ENCODE measurements around the gene HOGA1. TPM values are rescaled to one million over a fixed set of nuclear protein-coding genes. Genes with fewer than 3 reads are reported as not detected.
"Not testable (repeated sequence)": the region's sequence is repeated elsewhere in the genome, so short reads cannot be mapped to it uniquely, and the experiment has no call there.

HOGA1 gene
- total RNA-seq, 2 experiments from 2014 or later = not detected

- no peaks in the 10 kb centered on the region for H3K9me3 Mint-ChIP-seq (ENCODE audit: low read depth)
- POLR2A ChIA-PET = interaction anchor here (0.7 kb wide), 1 partner anchor 221 kb away, joined by 5 read pairs; no protein-coding TSS in a partner anchor
- no peaks in the 10 kb centered on the region for H3K36me3 Mint-ChIP-seq (ENCODE audit: low read depth)
- ATAC-seq (no peak), DNase-seq (no peak)
- CTCF ChIA-PET = interaction anchor here (0.8 to 2.3 kb wide), 6 partner anchors 7 to 146 kb away, joined by 3 to 14 read pairs (median 3); partner anchors contain the start of gene RRP12
- H3K27ac Mint-ChIP-seq = no peak overlapping the region
- no peak overlapping the region for H3K4me3 Mint-ChIP-seq
- peaks cover 22% of the 10 kb centered on the region for H3K4me1 Mint-ChIP-seq
- intact Hi-C loops (cut with DNase I, micrococcal nuclease) = no loop called here
- H3K27me3 Mint-ChIP-seq = no peaks in the 10 kb centered on the region
Measured at GRCh38 chr10:97546456-97547270, 37.5 kb upstream of the HOGA1 start.

DNA sequence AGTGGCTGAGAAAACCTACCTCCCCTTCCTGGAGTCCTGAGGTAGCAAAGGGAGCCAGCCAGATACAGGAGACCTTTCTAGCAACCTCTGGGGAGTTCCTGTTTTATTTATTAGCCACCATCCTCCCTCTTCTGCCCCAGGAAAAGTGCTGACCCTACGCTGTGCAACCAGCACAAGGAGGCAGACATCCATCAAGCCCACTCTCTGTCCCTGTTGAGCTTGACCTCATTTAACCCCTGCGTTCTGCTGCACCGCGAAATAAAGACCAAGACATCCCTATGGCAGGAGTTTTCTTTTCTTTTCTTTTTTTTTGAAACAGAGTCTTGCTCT, 37.0 kb upstream of the HOGA1 start:
- no peak for ATAC-seq
- Mint-ChIP-seq H3K4me1 (peaks cover 16% of the 10 kb centered on the region), H3K9me3 (ENCODE audit: low read depth) (no peaks in the 10 kb centered on the region), H3K36me3 (ENCODE audit: low read depth) (no peaks in the 10 kb centered on the region), H3K4me3 (no peak overlapping the region), H3K27me3 (no peaks in the 10 kb centered on the region), H3K27ac (no peak overlapping the region)
- ChIA-PET CTCF (interaction anchor here (0.8 to 2.3 kb wide), 3 partner anchors 10 to 13 kb away, joined by 3 to 14 read pairs (median 3); no protein-coding TSS in a partner anchor), POLR2A (no interaction called here)
- no peak for DNase-seq
- intact Hi-C loops (cut with DNase I, micrococcal nuclease) = no loop called here

DNA sequence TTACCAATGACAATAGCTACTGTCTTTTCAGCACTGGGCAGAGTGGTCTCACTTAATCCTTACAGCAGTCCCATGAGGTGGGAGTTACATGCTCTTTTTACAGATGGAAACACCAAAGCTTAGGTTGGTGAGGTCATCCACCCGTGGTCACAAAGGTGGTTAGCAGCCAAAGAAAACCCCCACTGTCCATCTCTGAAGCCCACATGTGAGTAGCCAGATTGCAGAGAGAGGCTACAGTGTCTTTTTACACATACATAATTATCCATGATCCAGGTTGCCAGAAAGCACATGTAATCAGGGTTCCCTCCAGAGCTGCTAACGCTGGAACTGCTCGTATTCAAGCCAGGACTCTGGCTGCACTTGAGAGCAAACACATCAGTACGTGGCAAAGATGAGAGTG, 36.2 kb upstream of the HOGA1 start:
- CTCF ChIA-PET = interaction anchor here (0.6 kb wide), 1 partner anchor 790 kb away, joined by 4 read pairs; no protein-coding TSS in a partner anchor
- no peak for ATAC-seq
- Mint-ChIP-seq H3K4me3 (no peak overlapping the region), H3K27me3 (no peaks in the 10 kb centered on the region), H3K4me1 (peaks cover 9% of the 10 kb centered on the region), H3K36me3 (ENCODE audit: low read depth) (no peaks in the 10 kb centered on the region), H3K27ac (no peak overlapping the region), H3K9me3 (ENCODE audit: low read depth) (no peaks in the 10 kb centered on the region)
- intact Hi-C loops (cut with DNase I, micrococcal nuclease) = no loop called here
- POLR2A ChIA-PET = no interaction called here
- no peak for DNase-seq

DNA sequence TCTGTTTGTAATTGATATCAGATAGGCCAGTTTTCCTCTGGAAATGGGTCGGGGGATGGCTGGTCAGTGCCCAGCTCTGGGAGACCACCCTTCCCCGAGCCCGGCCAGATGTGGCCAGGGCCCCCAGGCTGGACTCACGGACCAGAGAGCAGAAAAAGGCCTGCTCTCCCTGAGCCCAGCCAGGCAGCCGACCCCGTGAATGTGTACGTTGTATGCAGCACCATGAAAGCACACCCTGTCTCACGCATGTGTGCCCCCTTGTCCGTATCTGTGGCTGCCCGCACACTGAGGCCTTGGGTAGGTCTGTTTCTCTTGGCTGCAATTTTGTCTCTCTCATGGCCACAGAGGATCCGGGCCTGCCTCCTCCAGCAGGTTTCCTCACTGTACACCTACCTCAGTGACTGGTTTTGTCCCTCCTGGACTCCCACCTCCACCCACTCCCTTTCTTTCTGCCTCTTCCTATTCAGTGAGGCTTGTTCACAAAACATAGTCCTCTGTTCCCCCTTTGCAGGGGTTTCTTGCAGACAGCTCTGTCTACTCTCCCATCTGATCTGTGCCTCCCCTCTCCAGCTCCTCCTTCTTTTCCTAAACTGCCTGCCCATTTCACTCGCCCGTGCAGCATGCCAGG, 35.2 kb upstream of the HOGA1 start:
- Mint-ChIP-seq H3K27me3 (no peaks in the 10 kb centered on the region), H3K9me3 (ENCODE audit: low read depth) (no peaks in the 10 kb centered on the region), H3K4me1 (no peaks in the 10 kb centered on the region), H3K4me3 (no peak overlapping the region), H3K36me3 (ENCODE audit: low read depth) (no peaks in the 10 kb centered on the region), H3K27ac (no peak overlapping the region)
- CTCF ChIA-PET = interaction anchor here (0.7 to 1.6 kb wide), 4 partner anchors 23 to 88 kb away, joined by 3 read pairs; partner anchors contain the start of gene ANKRD2
- ATAC-seq = no peak
- DNase-seq = no peak
- POLR2A ChIA-PET = no interaction called here
- intact Hi-C loops (cut with DNase I, micrococcal nuclease) = no loop called here

DNA sequence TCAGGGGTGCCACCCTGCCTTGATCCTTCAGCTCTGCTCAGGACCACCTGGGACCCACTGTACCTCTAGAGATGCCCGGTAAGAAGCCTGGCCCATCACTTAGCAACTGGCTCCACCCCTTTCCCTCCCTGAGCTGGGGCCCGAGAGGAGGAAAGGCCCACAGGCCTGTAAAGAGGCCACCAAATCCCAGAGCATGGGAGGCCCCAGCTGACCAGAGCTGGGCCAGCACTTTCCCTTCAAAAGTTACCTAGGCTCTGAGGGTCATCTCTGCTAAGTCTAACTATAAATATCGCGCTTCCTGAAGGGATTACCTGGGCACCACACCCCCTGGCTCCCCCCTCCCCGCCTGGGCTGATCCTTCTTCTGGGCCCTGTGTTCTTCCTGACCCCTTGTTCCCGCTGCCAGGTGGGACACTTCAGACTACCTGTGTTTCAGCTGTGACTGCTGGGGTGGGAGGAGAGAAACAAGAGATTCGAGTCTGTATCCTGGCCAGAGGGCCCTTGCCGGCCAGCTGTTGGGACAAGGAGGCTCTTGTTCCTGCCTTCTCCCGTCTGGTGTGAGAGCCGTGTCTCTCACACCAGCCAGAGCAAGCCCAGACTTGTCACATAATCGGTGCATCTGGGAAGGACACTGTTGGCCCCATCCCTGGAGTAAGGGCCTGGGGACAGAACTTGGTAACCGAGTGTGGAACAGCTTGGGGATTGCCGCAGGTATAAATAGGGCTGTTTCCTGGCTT, 34.4 kb upstream of the HOGA1 start:
- no peaks in the 10 kb centered on the region for H3K27me3 Mint-ChIP-seq
- ChIA-PET CTCF (interaction anchor here (0.7 to 1.6 kb wide), 5 partner anchors 22 to 89 kb away, joined by 3 read pairs; partner anchors contain the start of gene ANKRD2), POLR2A (no interaction called here)
- intact Hi-C loops (cut with DNase I, micrococcal nuclease) = no loop called here
- ATAC-seq (no peak), DNase-seq (no peak)
- H3K36me3 Mint-ChIP-seq (ENCODE audit: low read depth) = no peaks in the 10 kb centered on the region
- H3K4me1 Mint-ChIP-seq = no peaks in the 10 kb centered on the region
- H3K27ac Mint-ChIP-seq = no peak overlapping the region
- no peak overlapping the region for H3K4me3 Mint-ChIP-seq
- H3K9me3 Mint-ChIP-seq (ENCODE audit: low read depth) = no peaks in the 10 kb centered on the region

DNA sequence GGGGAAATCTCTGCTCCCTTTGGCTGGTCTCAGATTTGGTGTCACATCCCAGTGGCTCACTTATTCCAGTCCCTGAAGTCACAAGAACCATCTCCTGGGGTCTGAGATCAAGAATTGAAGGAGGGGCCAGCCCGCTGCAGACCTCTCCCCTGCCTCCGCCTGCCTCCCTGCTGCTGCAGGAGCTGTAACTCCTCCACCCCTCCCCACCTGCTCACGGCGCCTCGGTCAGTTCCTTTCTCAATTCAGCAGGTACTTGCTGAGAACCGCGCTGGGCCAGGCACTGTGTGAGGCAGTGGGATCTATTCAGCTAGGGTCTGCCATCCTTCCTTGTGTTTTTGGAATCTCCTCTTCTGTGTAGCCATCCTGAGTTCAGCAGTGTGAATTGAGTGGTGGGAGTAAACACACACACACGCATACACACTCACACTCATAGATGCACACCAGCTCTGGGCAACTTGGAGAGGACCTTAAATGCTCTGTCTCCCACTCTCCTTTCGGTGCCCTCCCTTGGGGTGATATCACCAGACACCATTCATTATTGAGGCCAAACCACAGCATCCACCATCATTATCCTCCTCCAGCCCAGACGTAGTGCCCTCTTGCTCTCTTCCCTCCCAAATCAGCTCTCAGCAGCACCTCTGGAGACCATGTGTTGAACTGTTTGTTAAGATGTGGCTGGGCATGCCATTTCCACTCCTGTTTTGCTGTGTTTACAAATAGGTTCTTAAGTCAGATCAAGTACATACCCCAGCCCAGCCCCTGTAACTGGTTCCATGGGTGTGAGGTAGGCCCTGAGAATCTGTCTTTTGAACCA, 33.6 kb upstream of the HOGA1 start:
- intact Hi-C loops (cut with DNase I, micrococcal nuclease) = no loop called here
- no peaks in the 10 kb centered on the region for H3K27me3 Mint-ChIP-seq
- CTCF ChIA-PET = interaction anchor here (0.8 to 1.6 kb wide), 3 partner anchors 22 to 89 kb away, joined by 3 read pairs; partner anchors contain the start of gene ANKRD2

GRCh38 chr10:97551271-97551670, 32.9 kb upstream of the HOGA1 start:
- peaks cover 2% of the 10 kb centered on the region for H3K9me3 Mint-ChIP-seq (ENCODE audit: low read depth)
- no peaks in the 10 kb centered on the region for H3K36me3 Mint-ChIP-seq (ENCODE audit: low read depth)
- ChIA-PET CTCF (interaction anchor here (3.3 to 4.3 kb wide), 2 partner anchors 14 to 86 kb away, joined by 27 to 87 read pairs; no protein-coding TSS in a partner anchor), POLR2A (no interaction called here)
- H3K4me1 Mint-ChIP-seq = no peaks in the 10 kb centered on the region
- no peak for DNase-seq
- no peaks in the 10 kb centered on the region for H3K27me3 Mint-ChIP-seq
- no peak for ATAC-seq
- no peak overlapping the region for H3K27ac Mint-ChIP-seq
- intact Hi-C loops (cut with DNase I, micrococcal nuclease) = no loop called here
- H3K4me3 Mint-ChIP-seq = no peak overlapping the region

More for the DNA sequence above, 33.6 kb upstream of the HOGA1 start:
- Mint-ChIP-seq H3K4me1 (no peaks in the 10 kb centered on the region), H3K36me3 (ENCODE audit: low read depth) (no peaks in the 10 kb centered on the region), H3K9me3 (ENCODE audit: low read depth) (peaks cover 2% of the 10 kb centered on the region), H3K4me3 (no peak overlapping the region), H3K27ac (no peak overlapping the region)
- DNase-seq (no peak), ATAC-seq (no peak)
- POLR2A ChIA-PET = no interaction called here

DNA sequence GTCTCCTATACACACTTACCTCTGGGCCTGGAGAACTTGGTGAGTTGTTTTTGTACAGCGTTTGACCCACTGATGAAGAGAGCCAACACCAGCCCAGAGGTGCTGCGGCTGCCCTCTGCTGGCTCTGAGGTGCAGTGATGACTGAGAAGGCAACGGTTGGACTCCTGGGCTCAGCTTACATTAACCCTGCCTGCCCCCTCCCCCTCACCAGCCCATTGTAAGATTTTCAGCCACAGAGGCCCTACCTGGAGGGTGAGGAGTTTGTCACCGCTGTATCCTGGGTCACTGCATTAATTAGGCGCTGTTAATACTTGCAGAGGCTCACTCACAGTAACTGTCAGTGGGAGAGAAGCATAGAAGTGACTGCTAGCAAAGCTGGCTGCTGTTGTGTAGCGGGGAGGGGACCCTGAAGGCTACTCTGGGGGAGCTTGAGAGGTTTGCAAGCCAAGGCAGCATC, 30.6 kb upstream of the HOGA1 start:
- Mint-ChIP-seq H3K27ac (no peak overlapping the region), H3K36me3 (ENCODE audit: low read depth) (no peaks in the 10 kb centered on the region), H3K9me3 (ENCODE audit: low read depth) (peaks cover 2% of the 10 kb centered on the region), H3K4me1 (no peaks in the 10 kb centered on the region), H3K4me3 (no peak overlapping the region), H3K27me3 (no peaks in the 10 kb centered on the region)
- intact Hi-C loops (cut with DNase I, micrococcal nuclease) = loop anchor here (1.0 kb wide), 3 partner anchors 19 to 146 kb away; no protein-coding TSS in a partner anchor
- DNase-seq = peak; percentile 81
- peak; percentile 99 for ATAC-seq
- ChIA-PET CTCF (interaction anchor here (0.6 to 4.3 kb wide), 21 partner anchors 8 to 859 kb away, joined by 3 to 87 read pairs (median 3); partner anchors contain the start of genes HOGA1, RRP12 and UBTD1), POLR2A (interaction anchor here (0.7 kb wide), 1 partner anchor 153 kb away, joined by 3 read pairs; the partner anchor contains the start of gene RRP12)

- POLR2A ChIA-PET; DNase-seq; intact Hi-C loops (cut with DNase I, micrococcal nuclease); ATAC-seq; H3K9me3 Mint-ChIP-seq (ENCODE audit: low read depth); H3K36me3 Mint-ChIP-seq (ENCODE audit: low read depth); H3K4me1 Mint-ChIP-seq; H3K27me3 Mint-ChIP-seq; H3K27ac Mint-ChIP-seq; H3K4me3 Mint-ChIP-seq: not testable (repeated sequence)
- CTCF ChIA-PET = interaction anchor here (0.6 to 4.3 kb wide), 17 partner anchors 9 to 153 kb away, joined by 3 to 87 read pairs (median 3); partner anchors contain the start of genes ANKRD2 and RRP12
Measured at GRCh38 chr10:97554336-97554735, 29.9 kb upstream of the HOGA1 start.

GRCh38 chr10:97555541-97555940, 28.6 kb upstream of the HOGA1 start:
- POLR2A ChIA-PET; DNase-seq; H3K9me3 Mint-ChIP-seq (ENCODE audit: low read depth); H3K4me1 Mint-ChIP-seq; H3K36me3 Mint-ChIP-seq (ENCODE audit: low read depth); H3K27ac Mint-ChIP-seq; H3K4me3 Mint-ChIP-seq; intact Hi-C loops (cut with DNase I, micrococcal nuclease); H3K27me3 Mint-ChIP-seq; ATAC-seq: not testable (repeated sequence)
- CTCF ChIA-PET = interaction anchor here (0.6 to 4.3 kb wide), 4 partner anchors 17 to 94 kb away, joined by 3 to 87 read pairs (median 4); partner anchors contain the start of gene ANKRD2

All from activated CD4-positive, alpha-beta T cell treated with anti-CD3 and anti-CD28 coated beads for 36 hours (primary cell).